Spleen (tissue), 11 donors: Measurements from ENCODE around the gene ERN2. TPM values are rescaled to one million over a fixed set of nuclear protein-coding genes. Genes with fewer than 3 reads are reported as not detected.
"Not testable (repeated sequence)": the region's sequence is repeated elsewhere in the genome, so short reads cannot be mapped to it uniquely, and the experiment has no call there.

Experiments
- DNase-seq: peaks from one replicate; pipeline ENCODE4 v3.0.0-alpha.2; 2020
- H3K27ac ChIP-seq, 8 donors: fragments of 200-600 bp; sonication (generic) in 7 of 8; 1 replicate in 4 of 8; 2 replicates in 4 of 8; pipeline versions ENCODE4 v1.5.0 to v1.8.0; 2016 to 2021; ENCODE audit warnings: inconsistent platforms in 4 of 8, mild to moderate bottlenecking in 4 of 8, moderate library complexity in 1 of 8
- H3K27me3 ChIP-seq, 7 donors: fragments of 200-600 bp; sonication (generic) in 6 of 7; replicated peaks in 1 of 7; 1 replicate in 4 of 7; 2 replicates in 3 of 7; pipeline versions ENCODE4 v1.5.0 to v1.8.0; 2016 to 2021; ENCODE audit warnings: inconsistent platforms in 3 of 7, mild to moderate bottlenecking in 1 of 7
- H3K36me3 ChIP-seq, 6 donors: fragments of 200-600 bp; sonication (generic) in 5 of 6; 1 replicate in 4 of 6; 2 replicates in 2 of 6; pipeline versions ENCODE4 v1.5.0 to v1.8.0; 2016 to 2021; ENCODE audit warnings: inconsistent platforms in 2 of 6
- H3K4me1 ChIP-seq, 6 donors: fragments of 200-600 bp; sonication (generic) in 5 of 6; 1 replicate in 3 of 6; 2 replicates in 3 of 6; pipeline versions ENCODE4 v1.5.0 to v1.8.0; 2016 to 2021; ENCODE audit warnings: inconsistent platforms in 3 of 6
- H3K4me3 ChIP-seq, 8 donors: fragments of 200-600 bp; sonication (generic) in 7 of 8; 1 replicate in 4 of 8; 2 replicates in 4 of 8; pipeline versions ENCODE4 v1.5.0 to v1.8.0; 2016 to 2021; ENCODE audit warnings: inconsistent platforms in 4 of 8, mild to moderate bottlenecking in 4 of 8, moderate library complexity in 2 of 8
- H3K9me3 ChIP-seq, 8 donors: fragments of 200-600 bp; sonication (generic) in 7 of 8; 1 replicate in 4 of 8; 2 replicates in 4 of 8; pipeline versions ENCODE4 v1.5.0 to v1.8.0; 2016 to 2021; ENCODE audit warnings: inconsistent platforms in 4 of 8
- POLR2A ChIP-seq, 3 donors: fragments of 450-650 bp; IDR thresholded peaks; one replicate each; pipeline ENCODE4 v1.5.1; 2017; ENCODE audit warnings: antibody characterized with exemption in 3 of 3, mild to moderate bottlenecking in 1 of 3
- POLR2AphosphoS5 ChIP-seq, 3 donors: sonication (generic); formaldehyde crosslinking; IDR thresholded peaks; one replicate each; pipeline ENCODE4 v1.5.1; 2017; ENCODE audit warnings: antibody characterized with exemption in 3 of 3
- WGBS, 5 donors: extraction: QIAGEN DNeasy Blood & Tissue Kit in 3 of 5; methylation state at CpG; one replicate each; pipeline versions ENCODE4 v1.1.5 to v1.1.7; 2013 to 2018; 5-methylcytosine and 5-hydroxymethylcytosine counted together
- intact Hi-C: fragments of 100-400 bp; cut with DNase I; formaldehyde crosslinking; loops from one replicate; pipeline ENCODE4 v1.15.0; 2023; ENCODE audit warnings: low total_unique reads
- polyA plus RNA-seq, 3 donors: library from polyadenylated mRNA; stranded (reverse); fragments of 200-250 nt; gene quantifications; one replicate each; pipeline ENCODE4 v1.2.1, GENCODE V29; 2013
- total RNA-seq, 7 donors: library from RNA; depleted of rRNA in 3 of 7; stranded (reverse); fragments of >200 nt in 3 of 7; fragmentation: NEBNext Ultra II Directional in 4 of 7; extraction: Animal tissue kit (Norgen Biotek cat#: 25700) in 4 of 7; gene quantifications; one replicate each; pipeline versions ENCODE4 v1.1.0 to v1.2.1, GENCODE V29; 2016 to 2021
- TF ChIP-seq, protein P1 (sequence below), 11 experiments: fragments of 200-600 bp in 7 of 11; fragments of 450-650 bp in 4 of 11; sonication (generic) in 4 of 11; IDR thresholded peaks in 8 of 11; conservative IDR thresholded peaks in 3 of 11; 1 replicate in 7 of 11; 2 replicates in 4 of 11; pipeline versions ENCODE4 v1.4.0 to v1.8.0; 2016 to 2021; ENCODE audit warnings: antibody characterized with exemption in 11 of 11, inconsistent platforms in 4 of 11, mild to moderate bottlenecking in 1 of 11
- donor health status: healthy with polysubstance abuse.
- donor health status: DM: no; HTN: no; CAD: no; lungs with moderate emphysema.
- donor health status: DM: no; HTN: no; CAD: no.
- donor health status: Bipolar disorder and iron deficiency.
- donor health status: healthy.
- donor health status: DM: no; HTN: no; CAD: no.
- donor health status: DM: yes; HTN: yes; CAD: no.

ERN2 gene
- total and polyA plus RNA-seq, 10 donors, result 0.05 TPM; not detected in 9

DNA sequence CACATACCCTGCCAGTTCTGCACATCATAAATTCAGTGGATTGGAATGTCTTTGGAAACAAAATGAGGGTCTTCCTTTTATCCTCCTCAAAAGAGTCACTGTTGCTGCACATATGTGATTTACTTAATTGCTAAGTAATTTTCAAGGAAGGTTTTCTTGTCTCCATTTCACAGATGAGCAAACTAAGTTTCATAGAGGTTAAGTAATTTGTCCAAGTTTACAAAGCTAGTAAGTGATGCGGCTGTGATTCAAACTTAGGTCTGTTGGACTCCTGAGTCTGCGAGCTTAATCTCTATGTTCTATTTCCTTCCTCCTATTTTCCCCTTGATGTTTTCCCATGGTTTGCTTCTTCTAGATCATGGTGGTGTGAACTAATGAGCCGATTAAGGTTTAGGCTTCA lies 13.7 kb upstream of the ERN2 start:
- no peak overlapping the region for H3K4me3 ChIP-seq
- no peak overlapping the region for H3K27ac ChIP-seq
- no peak for DNase-seq
- H3K4me1 ChIP-seq, result peaks cover 0 to 5% (median 2%) of the 10 kb centered on the region in 6 donors
- 75 to 84% (median 79%) methylated on average over 3 of the region's 3 CpGs for WGBS, 5 donors
- intact Hi-C loops, result no loop called here
- peaks cover 0 to 21% (median 0%) of the 10 kb centered on the region in 7 donors for H3K27me3 ChIP-seq
- peaks cover 0 to 22% (median 18%) of the 10 kb centered on the region in 8 donors for H3K9me3 ChIP-seq
- no peaks in the 10 kb centered on the region for H3K36me3 ChIP-seq
- TF ChIP-seq, protein P1, sequence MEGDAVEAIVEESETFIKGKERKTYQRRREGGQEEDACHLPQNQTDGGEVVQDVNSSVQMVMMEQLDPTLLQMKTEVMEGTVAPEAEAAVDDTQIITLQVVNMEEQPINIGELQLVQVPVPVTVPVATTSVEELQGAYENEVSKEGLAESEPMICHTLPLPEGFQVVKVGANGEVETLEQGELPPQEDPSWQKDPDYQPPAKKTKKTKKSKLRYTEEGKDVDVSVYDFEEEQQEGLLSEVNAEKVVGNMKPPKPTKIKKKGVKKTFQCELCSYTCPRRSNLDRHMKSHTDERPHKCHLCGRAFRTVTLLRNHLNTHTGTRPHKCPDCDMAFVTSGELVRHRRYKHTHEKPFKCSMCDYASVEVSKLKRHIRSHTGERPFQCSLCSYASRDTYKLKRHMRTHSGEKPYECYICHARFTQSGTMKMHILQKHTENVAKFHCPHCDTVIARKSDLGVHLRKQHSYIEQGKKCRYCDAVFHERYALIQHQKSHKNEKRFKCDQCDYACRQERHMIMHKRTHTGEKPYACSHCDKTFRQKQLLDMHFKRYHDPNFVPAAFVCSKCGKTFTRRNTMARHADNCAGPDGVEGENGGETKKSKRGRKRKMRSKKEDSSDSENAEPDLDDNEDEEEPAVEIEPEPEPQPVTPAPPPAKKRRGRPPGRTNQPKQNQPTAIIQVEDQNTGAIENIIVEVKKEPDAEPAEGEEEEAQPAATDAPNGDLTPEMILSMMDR (IDR thresholded peaks at IDR 0.05 in 8 of 11, conservative IDR thresholded peaks at IDR 0.05 in 3 of 11), result no peak
- TF ChIP-seq POLR2AphosphoS5 (IDR thresholded peaks at IDR 0.05) (no peak), POLR2A (IDR thresholded peaks at IDR 0.05) (no peak)

DNA sequence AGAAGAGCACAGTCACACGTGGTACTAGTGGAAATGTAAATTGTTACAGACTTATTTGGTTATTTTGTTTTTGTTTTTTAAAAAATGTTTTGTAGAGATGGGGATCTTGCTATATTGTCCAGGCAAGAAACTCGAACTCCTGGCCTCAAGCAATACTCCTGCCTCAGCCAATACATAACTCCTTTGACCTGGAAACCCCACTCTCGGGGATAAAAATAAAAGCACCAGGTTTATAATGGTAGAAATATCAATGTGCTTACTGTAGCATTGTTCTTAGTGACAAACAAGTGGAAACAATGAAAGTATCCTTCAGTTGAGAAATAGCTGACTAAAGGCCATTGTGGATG lies 11.7 kb upstream of the ERN2 start:
- Histone ChIP-seq H3K27ac (no peak overlapping the region), H3K27me3 (peaks cover 0 to 19% (median 0%) of the 10 kb centered on the region in 7 donors), H3K4me3 (no peak overlapping the region), H3K4me1 (peaks cover 0 to 5% (median 2%) of the 10 kb centered on the region in 6 donors), H3K36me3 (no peaks in the 10 kb centered on the region), H3K9me3 (peaks cover 0 to 22% (median 19%) of the 10 kb centered on the region in 8 donors)
- TF ChIP-seq POLR2AphosphoS5 (IDR thresholded peaks at IDR 0.05) (no peak), POLR2A (IDR thresholded peaks at IDR 0.05) (no peak)
- TF ChIP-seq, protein P1 (IDR thresholded peaks at IDR 0.05 in 8 of 11, conservative IDR thresholded peaks at IDR 0.05 in 3 of 11), result no peak
- DNase-seq, result no peak
- 59 to 75% (median 72%) methylated on average over 3 of the region's 3 CpGs for WGBS, 5 donors
- intact Hi-C loops, result no loop called here

DNA sequence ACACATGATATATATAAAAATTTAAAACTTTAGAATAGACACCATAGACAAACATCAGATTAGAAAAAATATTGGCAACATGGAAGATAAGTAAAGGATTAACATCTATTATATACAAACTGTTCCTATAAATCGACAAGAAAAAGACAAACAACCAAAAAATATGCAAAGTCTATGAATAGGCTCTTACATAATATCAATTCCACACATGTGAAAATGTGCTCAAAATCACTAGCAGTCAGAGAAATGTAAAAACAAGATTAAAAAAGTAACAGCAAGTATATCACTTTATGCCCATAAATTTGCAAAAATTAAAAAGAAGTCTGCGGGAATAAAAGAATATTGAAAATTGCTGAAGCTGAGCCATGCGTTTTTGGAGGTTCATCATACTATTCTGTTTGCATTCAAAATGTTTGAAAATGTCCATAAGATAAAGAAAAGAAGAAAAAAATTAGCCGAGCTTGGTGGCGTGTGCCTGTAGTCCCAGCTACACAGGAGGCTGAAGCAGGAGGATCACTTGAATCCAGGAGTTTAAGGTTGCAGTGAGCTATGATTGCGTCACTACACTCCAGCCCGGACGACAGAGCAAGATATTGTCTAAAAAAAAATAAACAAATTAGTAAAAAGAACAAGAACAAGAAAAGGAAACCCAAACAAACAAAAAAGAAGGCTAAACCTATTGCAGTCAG lies 11.2 kb upstream of the ERN2 start:
- H3K4me3 ChIP-seq, result no peak overlapping the region
- peaks cover 0 to 16% (median 0%) of the 10 kb centered on the region in 7 donors for H3K27me3 ChIP-seq
- peaks cover 0 to 5% (median 2%) of the 10 kb centered on the region in 6 donors for H3K4me1 ChIP-seq
- peaks cover 0 to 22% (median 19%) of the 10 kb centered on the region in 8 donors for H3K9me3 ChIP-seq
- H3K36me3 ChIP-seq, result no peaks in the 10 kb centered on the region
- no peak overlapping the region for H3K27ac ChIP-seq
- TF ChIP-seq, protein P1 (IDR thresholded peaks at IDR 0.05 in 8 of 11, conservative IDR thresholded peaks at IDR 0.05 in 3 of 11), result no peak
- no peak for TF ChIP-seq POLR2A (IDR thresholded peaks at IDR 0.05)
- no peak for TF ChIP-seq POLR2AphosphoS5 (IDR thresholded peaks at IDR 0.05)
- no peak for DNase-seq
- 78 to 85% (median 83%) methylated on average over 8 of the region's 8 CpGs for WGBS, 5 donors
- intact Hi-C loops, result no loop called here

DNA sequence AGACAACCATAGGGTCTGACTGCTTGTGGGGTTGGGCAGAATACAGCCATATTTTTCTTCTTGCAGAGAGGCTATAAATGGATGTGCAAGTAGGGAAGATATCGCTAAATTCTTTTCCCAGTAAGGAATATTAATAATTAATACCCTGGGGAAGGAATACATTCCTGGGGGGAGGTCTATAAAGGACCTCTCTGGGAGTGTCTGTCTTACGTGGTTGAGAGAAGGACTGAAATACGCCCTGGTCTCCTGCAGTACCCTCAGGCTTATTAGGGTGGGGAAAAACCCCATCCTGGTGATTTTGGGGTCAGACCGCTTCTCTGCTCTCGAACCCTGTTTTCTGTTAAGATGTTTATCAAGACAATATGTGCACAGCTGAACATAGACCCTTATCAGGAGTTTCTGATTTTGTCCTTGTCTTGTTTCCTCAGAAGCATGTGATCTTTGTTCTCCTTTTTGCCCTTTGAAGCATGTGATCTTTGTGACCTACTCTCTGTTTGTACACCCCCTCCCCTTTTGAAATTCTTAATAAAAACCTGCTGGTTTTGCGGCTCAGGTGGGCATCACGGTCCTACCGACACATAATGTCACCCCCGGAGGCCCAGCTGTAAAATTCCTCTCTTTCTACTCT lies 9.7 kb upstream of the ERN2 start:
- H3K27ac ChIP-seq, result not testable (repeated sequence)

More for the DNA sequence above, 9.7 kb upstream of the ERN2 start:
- intact Hi-C loops, H3K4me1 ChIP-seq, H3K4me3 ChIP-seq, DNase-seq, H3K36me3 ChIP-seq: not testable (repeated sequence)
- peaks cover 0 to 21% (median 0%) of the 10 kb centered on the region in 7 donors for H3K27me3 ChIP-seq
- WGBS, 5 donors, result 75 to 91% (median 82%) methylated on average over 9 of the region's 9 CpGs
- peaks cover 0 to 22% (median 19%) of the 10 kb centered on the region in 8 donors for H3K9me3 ChIP-seq
